GM18868 (cell line): Measurements from ENCODE around the gene CLDN6.
A peak's percentile ranks its signal among the peaks of the same experiment; 100 is the strongest.

ENCODE experiments used
- ATAC-seq: cut with Tn5 transposase; IDR thresholded peaks from one replicate; pipeline ENCODE4 v1.9.1; 2021; ENCODE audit warnings: mild to moderate bottlenecking, moderate library complexity; ENCODE audit not compliant: unreplicated experiment

Gene CLDN6

GRCh38 chr16:3015865-3016521 lies 2.0 kb downstream of the CLDN6 start:
- ATAC-seq, result no peak

- ATAC-seq, result no peak
These were observed 3.0 kb downstream of the CLDN6 start for GRCh38 chr16:3014971-3015370.

- ATAC-seq, result no peak
These were observed 3.8 kb downstream of the CLDN6 start for GRCh38 chr16:3013998-3014690.

DNA sequence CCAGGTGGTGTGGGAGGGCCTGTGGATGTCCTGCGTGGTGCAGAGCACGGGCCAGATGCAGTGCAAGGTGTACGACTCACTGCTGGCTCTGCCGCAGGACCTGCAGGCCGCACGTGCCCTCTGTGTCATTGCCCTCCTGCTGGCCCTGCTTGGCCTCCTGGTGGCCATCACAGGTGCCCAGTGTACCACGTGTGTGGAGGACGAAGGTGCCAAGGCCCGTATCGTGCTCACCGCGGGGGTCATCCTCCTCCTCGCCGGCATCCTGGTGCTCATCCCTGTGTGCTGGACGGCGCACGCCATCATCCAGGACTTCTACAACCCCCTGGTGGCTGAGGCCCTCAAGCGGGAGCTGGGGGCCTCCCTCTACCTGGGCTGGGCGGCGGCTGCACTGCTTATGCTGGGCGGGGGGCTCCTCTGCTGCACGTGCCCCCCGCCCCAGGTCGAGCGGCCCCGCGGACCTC lies 4.5 kb downstream of the CLDN6 start:
- ATAC-seq, result no peak

- ATAC-seq, result no peak
These were observed 5.1 kb downstream of the CLDN6 start, which contains the start of gene CLDN9 for GRCh38 chr16:3012828-3013420. TSS of gene CLDN9 (plus strand) at chr16:3012923. CDS start at chr16:3013363, 440 bp downstream.

GRCh38 chr16:3012246-3012645 lies 5.7 kb downstream of the CLDN6 start:
- no peak for ATAC-seq

GRCh38 chr16:3010510-3010909 lies 7.5 kb downstream of the CLDN6 start:
- no peak for ATAC-seq

GRCh38 chr16:3009568-3010390 lies 8.2 kb downstream of the CLDN6 start:
- no peak for ATAC-seq

DNA sequence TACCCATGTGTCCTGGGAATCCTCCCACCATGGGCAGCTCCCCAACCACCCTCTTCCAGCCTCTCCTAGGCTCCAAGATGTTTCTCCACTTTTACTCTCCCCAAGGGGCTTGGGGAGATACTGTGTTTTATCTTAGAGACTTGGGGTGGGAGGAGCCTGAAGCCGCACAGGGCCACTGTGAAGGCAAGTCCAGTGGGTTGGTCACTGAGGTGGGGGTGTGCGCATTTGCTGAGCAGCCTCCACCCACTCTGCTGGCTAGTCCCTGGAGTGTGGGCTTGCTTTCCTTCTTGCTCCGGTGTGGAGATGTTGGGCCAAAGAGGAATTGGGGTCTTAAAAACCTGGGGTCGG lies 9.3 kb downstream of the CLDN6 start:
- no peak for ATAC-seq

GRCh38 chr16:3007957-3008689 lies 9.9 kb downstream of the CLDN6 start:
- no peak for ATAC-seq

- ATAC-seq, result no peak
These were observed 10.7 kb downstream of the CLDN6 start for GRCh38 chr16:3007059-3007956.

GRCh38 chr16:3004781-3005284 lies 13.2 kb downstream of the CLDN6 start:
- no peak for ATAC-seq

GRCh38 chr16:3004319-3004718 lies 13.7 kb downstream of the CLDN6 start:
- ATAC-seq, result peak; percentile 4

- peak; percentile 97 for ATAC-seq
These were observed 14.3 kb downstream of the CLDN6 start for GRCh38 chr16:3003582-3004270.

DNA sequence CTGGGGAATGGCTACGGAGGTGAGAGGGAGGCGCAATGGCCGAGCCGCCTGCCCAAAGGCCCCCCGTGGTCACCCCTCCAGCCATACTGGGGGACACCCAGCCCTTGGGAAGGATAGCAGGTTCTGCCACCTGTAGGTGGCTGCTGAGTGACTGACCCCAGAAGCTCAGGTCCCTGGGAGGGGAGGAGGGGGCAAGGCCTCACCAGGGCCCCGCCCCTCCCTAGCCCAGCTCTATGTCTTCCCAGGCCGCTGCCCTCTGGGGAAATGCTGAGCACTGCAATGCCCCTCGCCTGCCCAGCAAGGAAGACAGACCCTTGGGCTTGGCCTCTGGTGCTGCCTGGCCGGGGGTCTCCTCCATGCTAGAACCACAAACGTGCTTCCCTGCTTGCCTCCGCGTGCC lies 16.7 kb downstream of the CLDN6 start:
- ATAC-seq, result no peak

DNA sequence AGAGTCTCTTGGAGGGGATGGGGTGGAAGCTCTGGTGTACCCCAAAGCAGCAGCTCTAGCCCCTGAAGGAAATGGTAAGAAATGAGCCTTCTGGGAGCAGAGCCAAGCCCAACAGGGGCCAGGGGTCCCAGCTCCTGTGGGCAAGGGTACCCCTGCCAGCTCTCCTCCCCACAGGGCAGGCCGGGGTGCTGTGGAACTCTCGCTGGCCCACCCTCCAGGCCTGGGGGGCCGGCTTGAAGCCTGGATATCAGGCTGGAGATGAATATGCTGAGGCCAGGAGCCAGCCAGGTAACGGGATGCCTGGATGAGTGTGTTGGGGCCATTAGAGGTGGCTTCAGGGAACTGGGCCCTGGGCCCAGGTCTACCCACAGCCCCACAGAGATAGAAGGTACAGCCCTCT lies 17.4 kb downstream of the CLDN6 start:
- no peak for ATAC-seq

DNA sequence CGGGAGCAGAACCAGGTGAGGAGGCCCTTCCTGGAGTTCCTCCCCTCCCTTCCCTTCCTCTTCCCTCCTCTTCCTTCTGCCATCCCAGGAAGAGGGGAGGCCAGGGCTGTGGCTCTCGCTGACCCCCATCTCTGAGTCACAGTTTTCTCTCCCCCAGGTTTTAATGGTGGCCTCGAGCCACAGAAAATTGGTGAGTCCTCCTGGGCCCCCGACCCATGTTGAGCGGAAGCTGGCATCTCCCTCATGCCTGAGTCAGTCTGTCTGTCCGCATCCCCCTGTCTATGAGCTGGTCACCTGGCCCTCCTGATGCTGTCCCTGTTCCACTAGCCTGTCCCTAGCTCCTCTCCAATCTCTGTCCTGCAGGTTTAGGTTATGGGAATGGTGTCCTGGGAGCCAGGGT lies 18.1 kb downstream of the CLDN6 start:
- ATAC-seq, result no peak

DNA sequence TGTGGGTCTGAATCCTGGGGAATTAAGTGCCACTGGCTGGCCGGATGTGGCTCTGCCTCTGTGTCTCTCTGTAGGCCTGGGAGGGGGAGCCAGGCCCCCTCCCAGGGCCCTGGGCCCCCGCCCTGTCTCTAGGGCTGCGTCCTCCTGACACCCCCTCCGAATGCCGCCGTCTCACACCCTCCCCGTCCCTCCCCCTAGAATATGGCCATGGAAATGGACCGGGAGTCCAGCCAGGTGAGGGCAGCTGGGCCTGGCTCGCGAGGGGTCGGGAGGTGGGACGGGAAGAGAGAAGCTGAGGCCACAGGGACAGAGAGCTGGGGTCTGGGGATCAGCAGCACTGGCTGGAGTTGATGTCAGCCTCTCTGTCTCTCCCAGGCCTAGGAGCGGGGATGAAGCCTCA lies 21.7 kb downstream of the CLDN6 start:
- ATAC-seq, result no peak
